Middle frontal gyrus (tissue), 1 donor: Measurements from ENCODE around the gene SERF2.
"Not testable (repeated sequence)": the region's sequence is repeated elsewhere in the genome, so short reads cannot be mapped to it uniquely, and the experiment has no call there.

Source experiments
- DNase-seq: peaks from one replicate; pipeline ENCODE4 v3.0.0-alpha.2; 2015; ENCODE audit warnings: low spot score; ENCODE audit errors: extremely low spot score

The SERF2 gene

DNA sequence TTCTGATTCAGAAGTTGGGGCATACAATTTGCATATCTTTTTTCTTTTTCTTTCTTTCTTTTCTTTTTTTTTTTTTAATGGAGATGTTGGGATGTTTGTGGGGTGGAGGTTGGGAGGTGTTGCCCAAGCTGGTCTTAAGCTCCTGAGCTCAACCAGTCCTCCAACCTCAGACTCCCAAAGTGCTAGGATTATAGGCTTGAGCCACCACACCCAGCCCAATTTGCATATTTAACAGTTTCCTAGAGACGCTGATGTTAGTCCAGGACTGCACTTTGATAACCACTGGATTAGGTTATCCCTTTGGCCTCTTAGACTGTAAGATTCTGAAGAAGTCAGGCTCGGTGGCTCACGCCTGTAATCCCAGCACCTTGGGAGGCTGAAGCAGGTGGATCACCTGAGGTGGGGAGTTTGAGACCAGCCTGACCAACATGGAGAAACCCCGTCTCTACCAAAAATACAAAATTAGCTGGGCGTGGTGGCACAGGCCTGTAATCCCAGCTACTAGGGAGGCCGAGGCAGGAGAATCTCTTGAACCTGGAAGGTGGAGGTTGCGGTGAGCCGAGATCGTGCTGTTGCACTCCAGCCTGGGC is 37.9 kb downstream of the SERF2 start:
- DNase-seq = not testable (repeated sequence)

DNA sequence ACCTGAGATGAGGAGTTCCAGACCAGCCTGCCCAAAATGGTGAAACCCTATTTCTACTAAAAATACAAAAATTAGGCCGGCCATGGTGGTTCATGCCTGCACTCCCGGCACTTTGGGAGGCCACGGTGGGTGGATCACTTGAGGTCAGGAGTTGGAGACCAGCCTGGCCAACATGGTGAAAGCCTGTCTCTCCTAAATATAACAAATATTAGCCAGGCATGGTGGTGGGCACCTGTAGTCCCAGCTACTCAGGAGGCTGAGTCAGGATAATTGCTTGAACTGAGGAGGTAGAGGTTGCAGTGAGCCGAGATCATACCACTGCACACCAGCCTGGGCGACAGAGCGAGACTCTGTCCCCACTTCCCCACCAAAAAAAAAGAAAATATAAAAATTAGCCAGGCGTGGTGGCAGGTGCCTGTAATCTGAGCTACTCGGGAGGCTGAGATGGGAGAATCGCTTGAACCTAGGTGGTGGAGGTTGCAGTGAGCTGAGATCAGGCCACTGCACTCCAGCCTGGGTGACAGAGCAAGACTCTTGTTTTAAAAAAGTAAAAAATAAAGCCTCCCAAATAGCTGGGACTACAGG is 38.7 kb downstream of the SERF2 start:
- DNase-seq = not testable (repeated sequence)

DNA sequence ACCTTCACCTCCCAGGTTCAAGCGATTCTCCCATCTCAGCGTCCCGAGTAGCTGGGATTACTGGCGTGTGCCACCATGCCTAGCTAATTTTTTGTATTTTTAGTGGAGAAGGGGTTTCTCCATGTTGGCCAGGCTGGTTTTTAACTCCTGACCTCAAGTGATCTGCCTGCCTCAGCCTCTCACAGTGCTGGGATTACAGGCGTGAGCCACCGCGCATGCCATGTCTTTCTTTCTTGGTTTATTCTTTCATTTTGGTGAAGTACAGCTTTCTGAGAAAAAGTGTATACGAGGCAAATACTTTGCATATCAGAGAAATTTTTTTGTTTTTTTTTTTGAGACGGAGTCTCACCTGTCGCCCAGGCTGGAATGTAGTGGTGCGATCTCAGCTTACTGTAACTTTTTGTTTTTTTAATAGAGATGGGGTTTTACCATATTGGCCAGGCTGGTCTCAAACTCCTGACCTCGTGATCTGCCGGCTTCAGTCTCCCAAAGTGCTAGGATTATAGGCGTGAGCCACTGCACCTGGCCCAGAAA is 39.5 kb downstream of the SERF2 start:
- not testable (repeated sequence) for DNase-seq

DNA sequence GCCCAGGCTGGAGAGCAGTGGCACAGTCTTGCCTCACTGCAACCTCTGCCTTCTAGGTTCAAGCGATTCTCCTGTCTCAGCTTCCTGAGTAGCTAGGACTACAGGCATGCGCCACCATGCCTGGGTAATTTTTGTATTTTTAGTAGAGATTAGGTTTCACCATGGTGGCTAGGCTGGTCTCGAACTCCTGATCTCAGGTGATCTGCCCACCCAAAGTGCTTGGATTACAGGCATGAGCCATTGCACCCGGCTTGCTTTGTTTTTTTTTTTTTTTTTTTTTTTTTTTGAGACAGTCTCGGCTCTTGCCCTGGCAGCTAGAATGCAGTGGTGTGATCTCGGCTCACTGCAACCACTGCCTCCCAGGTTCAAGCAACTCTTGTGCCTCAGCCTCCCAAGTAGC is 40.4 kb downstream of the SERF2 start:
- not testable (repeated sequence) for DNase-seq

DNA sequence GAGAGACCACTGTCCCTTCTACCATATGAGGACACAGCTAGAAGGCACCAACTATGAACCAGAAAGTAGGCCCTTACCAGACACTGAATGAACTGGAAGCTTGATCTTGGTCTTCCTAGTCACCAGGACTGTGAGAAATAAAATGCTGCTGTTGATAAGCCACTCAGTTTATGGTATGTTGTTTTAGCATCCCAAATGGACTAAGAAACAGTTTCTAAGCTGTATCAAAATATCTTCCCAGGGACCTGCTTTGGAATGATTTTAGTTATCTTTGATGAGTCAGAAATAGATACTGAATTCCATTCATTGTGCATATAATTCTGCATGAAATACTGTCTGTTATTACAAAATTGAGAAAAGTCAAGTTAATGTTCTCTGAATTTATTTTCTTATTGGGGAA is 53.3 kb downstream of the SERF2 start:
- DNase-seq = no peak
